ENCODE measurements around the gene NFATC2IP. TPM values are rescaled to one million over a fixed set of nuclear protein-coding genes. Genes with fewer than 3 reads are reported as not detected.

The NFATC2IP gene
- total and polyA plus RNA-seq, 2 of the 13 experiments (the other 11 are each of a cell fraction or from before 2014, with no cell fraction given) = 32.1 to 48.5 TPM

DNA sequence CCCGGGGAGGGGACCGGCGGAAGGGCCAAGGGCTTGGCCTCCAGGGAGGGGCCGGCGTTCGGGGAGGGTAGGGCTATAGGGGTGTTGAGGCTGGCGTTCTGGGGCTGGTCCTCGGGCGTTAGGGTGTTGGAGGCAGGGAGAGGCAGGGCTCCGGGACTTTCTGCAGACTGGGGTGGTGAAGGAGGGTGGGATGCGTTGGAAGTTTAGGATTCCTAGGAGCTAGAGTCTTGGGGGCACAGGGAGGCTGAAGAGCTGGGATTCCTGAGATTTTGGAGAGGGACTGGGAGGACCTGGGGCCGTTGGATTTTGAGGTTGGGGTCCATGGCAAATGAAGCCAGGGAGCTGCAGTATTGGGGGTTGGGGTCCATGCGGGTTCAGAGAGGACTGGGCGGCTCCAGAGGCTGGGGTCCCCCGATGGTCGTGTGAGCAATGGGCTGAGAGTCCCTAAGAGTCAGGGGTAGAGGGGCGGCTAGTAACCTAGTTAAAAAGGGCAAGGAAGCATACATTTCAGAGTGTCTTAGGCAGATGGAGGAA is 740 bp downstream of the NFATC2IP start (continued):
- TF ChIP-seq PAF1 (CRISPR knock-in tag; IDR thresholded peaks at IDR 0.05) = no peak
- TF ChIP-seq ARNTL (CRISPR knock-in tag; IDR thresholded peaks at IDR 0.05) = no peak
- TF ChIP-seq, protein P1, sequence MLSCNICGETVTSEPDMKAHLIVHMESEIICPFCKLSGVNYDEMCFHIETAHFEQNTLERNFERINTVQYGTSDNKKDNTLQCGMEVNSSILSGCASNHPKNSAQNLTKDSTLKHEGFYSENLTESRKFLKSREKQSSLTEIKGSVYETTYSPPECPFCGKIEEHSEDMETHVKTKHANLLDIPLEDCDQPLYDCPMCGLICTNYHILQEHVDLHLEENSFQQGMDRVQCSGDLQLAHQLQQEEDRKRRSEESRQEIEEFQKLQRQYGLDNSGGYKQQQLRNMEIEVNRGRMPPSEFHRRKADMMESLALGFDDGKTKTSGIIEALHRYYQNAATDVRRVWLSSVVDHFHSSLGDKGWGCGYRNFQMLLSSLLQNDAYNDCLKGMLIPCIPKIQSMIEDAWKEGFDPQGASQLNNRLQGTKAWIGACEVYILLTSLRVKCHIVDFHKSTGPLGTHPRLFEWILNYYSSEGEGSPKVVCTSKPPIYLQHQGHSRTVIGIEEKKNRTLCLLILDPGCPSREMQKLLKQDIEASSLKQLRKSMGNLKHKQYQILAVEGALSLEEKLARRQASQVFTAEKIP (CRISPR knock-in tag; IDR thresholded peaks at IDR 0.05; ENCODE audit: borderline replicate concordance) = no peak
- no peak for TF ChIP-seq NCOA5 (CRISPR knock-in tag; IDR thresholded peaks at IDR 0.05)
- TF ChIP-seq ZNF343 (CRISPR knock-in tag; IDR thresholded peaks at IDR 0.05) = peak; percentile 6; the same call in 1 of the 2 replicates
- TF ChIP-seq, protein P2, sequence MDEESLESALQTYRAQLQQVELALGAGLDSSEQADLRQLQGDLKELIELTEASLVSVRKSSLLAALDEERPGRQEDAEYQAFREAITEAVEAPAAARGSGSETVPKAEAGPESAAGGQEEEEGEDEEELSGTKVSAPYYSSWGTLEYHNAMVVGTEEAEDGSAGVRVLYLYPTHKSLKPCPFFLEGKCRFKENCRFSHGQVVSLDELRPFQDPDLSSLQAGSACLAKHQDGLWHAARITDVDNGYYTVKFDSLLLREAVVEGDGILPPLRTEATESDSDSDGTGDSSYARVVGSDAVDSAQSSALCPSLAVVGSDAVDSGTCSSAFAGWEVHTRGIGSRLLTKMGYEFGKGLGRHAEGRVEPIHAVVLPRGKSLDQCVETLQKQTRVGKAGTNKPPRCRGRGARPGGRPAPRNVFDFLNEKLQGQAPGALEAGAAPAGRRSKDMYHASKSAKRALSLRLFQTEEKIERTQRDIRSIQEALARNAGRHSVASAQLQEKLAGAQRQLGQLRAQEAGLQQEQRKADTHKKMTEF (CRISPR knock-in tag; IDR thresholded peaks at IDR 0.05) = no peak
- TF ChIP-seq RBM39 (IDR thresholded peaks at IDR 0.05; ENCODE audit: low read depth, low read length, poor library complexity, severe bottlenecking) = no peak
- TF ChIP-seq AHR (CRISPR knock-in tag; IDR thresholded peaks at IDR 0.05) = no peak
- TF ChIP-seq ZNF558 (CRISPR knock-in tag; IDR thresholded peaks at IDR 0.05; ENCODE audit: borderline replicate concordance) = no peak
- no peak for TF ChIP-seq RFX3 (CRISPR knock-in tag; IDR thresholded peaks at IDR 0.05)
- no peak for TF ChIP-seq JUND (CRISPR knock-in tag; IDR thresholded peaks at IDR 0.05)
- no peak for TF ChIP-seq SSRP1 (CRISPR knock-in tag; IDR thresholded peaks at IDR 0.05)
- TF ChIP-seq TOPORS (CRISPR knock-in tag; IDR thresholded peaks at IDR 0.05) = 0 out of 2 replicates have a peak, but pooled peaks have one; percentile 16
- no peak for TF ChIP-seq GABPA (IDR thresholded peaks at IDR 0.05; ENCODE audit: low read depth, low read length)
- TF ChIP-seq GABPA (CRISPR knock-in tag; IDR thresholded peaks at IDR 0.05; ENCODE audit: low read depth) = no peak
- TF ChIP-seq CAMTA2 (CRISPR knock-in tag; IDR thresholded peaks at IDR 0.05; ENCODE audit: borderline replicate concordance) = peak; percentile 69; the same call in 1 of the 2 replicates
- TF ChIP-seq, protein P3, sequence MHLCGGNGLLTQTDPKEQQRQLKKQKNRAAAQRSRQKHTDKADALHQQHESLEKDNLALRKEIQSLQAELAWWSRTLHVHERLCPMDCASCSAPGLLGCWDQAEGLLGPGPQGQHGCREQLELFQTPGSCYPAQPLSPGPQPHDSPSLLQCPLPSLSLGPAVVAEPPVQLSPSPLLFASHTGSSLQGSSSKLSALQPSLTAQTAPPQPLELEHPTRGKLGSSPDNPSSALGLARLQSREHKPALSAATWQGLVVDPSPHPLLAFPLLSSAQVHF (CRISPR knock-in tag; IDR thresholded peaks at IDR 0.05) = no peak
- no peak for TF ChIP-seq SIX1 (CRISPR knock-in tag; IDR thresholded peaks at IDR 0.05; ENCODE audit: borderline replicate concordance)
- TF ChIP-seq ZNF234 (CRISPR knock-in tag; conservative IDR thresholded peaks at IDR 0.05) = no peak
- no peak for TF ChIP-seq CBFB (CRISPR knock-in tag; IDR thresholded peaks at IDR 0.05)
- no peak for TF ChIP-seq SP4 (CRISPR knock-in tag; IDR thresholded peaks at IDR 0.05)

Measured in HepG2 (cell line).